Measurements from ENCODE around the gene GNAI1. TPM values are rescaled to one million over a fixed set of nuclear protein-coding genes. Genes with fewer than 3 reads are reported as not detected.

GNAI1 gene
- total RNA-seq: 1 to 10 TPM; 3.6 TPM

DNA sequence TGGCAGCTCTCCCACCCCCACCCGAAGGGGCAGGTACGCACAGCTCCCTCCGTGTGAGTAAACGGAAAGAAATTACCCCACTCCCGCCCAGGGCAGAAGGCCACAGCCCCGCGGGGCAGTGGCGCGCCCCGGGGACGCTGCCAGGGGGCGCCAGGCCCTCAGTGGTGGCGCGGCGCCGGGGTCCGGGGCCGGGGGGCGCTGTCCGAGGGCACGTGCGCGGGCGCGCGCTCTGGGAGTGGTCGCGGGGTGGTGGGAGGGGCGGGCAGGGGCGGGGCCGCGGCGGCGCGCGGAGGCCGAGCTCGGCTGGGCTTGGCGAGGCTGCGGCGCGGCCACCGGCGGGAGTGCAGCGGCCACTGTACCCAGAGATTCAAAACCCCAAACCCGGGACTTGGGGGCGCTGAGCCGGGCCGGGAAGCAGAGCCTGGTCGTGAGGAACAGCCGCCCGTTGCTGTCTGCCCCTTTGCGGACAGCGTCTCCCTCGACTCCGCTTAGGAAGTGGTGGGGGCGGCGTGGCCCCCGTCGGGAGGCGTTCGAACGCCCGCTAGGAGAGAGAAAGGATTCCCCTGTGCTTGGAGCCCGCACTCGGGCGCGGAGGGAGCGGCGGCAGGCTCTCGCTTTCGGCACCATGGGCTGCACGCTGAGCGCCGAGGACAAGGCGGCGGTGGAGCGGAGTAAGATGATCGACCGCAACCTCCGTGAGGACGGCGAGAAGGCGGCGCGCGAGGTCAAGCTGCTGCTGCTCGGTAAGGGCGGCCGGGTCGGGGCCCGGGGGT is at the start of gene GNAI1:
TSS of gene GNAI1 (plus strand) at position 296 of the 773 bp plus-strand sequence. CDS start at position 626, 330 bp downstream.
- peak within 1 kb of the TSS; percentile 12 to 83 for H3K27ac Mint-ChIP-seq

DNA sequence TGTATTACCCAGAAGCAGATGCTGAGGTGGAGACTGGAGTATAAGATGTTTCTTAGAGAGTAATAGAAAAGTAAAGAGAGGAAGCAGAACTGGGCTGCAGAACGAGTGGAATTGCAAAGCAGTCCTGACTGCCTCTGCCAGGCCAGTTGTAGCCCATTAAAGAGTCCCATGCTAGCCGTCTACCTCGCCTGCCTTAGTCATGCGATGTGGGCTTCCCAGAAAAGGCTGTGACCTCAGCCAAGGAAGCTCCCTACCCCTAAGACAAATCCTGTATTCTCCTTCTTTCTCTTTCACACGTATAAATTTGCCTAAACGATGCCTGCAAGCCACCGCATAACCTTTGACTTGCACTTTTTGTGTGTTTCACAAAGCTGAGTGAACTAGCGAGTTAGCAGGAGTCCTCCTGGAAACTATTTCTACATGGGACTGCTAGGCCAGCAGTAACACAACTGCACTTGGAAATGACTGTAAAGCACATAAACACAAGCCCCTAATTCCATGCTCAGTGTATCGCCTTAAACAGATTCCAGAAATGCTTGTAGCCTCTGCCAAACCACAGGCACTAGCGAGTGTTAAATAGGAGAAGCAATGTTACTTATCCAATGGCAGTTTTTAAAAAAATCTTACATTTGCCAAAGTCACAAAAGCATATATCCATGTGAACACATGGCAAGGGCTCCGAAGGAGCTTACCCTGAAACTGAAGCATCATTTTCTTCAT is 47.4 kb upstream of the GNAI1 start:
- H3K9me3 Mint-ChIP-seq: no peaks in the 10 kb centered on the region
- no peak overlapping the region for H3K27ac Mint-ChIP-seq
- ATAC-seq: no peak
- DNase-seq (ENCODE audit: low spot score in 2 of 2): no peak
- no peaks in the 10 kb centered on the region for H3K36me3 Mint-ChIP-seq

More for the DNA sequence above, at the start of gene GNAI1:
- DNase-seq (ENCODE audit: low spot score in 2 of 2) (peak; percentile 29 to 56), ATAC-seq (peak; percentile 40 to 60)
- Mint-ChIP-seq H3K9me3 (peaks cover 0 to 5% of the 10 kb centered on the region in 2 donors), H3K36me3 (peaks cover 10 to 27% of the 10 kb centered on the region in 2 donors)

DNA sequence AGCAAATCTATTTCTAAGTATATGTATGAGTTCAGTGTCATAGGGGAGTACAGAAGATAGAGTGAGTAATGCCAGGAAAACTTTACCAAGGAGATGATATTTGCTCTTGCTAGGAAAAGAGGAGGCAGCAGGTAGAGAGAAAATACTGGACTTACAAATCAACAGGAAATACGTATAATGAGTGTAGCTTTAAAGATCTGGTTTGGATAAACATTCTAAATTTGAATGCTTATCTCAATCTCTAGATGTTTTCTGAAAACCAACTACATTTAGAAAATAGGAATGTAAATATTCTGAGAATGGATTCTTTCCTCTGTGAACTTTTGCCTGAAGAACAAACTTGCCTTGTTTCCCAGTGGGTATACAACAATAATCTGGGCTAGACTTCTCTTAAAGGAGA is 46.9 kb upstream of the GNAI1 start:
- H3K9me3 Mint-ChIP-seq: no peaks in the 10 kb centered on the region
- H3K36me3 Mint-ChIP-seq: no peaks in the 10 kb centered on the region
- ATAC-seq (no peak), DNase-seq (ENCODE audit: low spot score in 2 of 2) (no peak)
- no peak overlapping the region for H3K27ac Mint-ChIP-seq

DNA sequence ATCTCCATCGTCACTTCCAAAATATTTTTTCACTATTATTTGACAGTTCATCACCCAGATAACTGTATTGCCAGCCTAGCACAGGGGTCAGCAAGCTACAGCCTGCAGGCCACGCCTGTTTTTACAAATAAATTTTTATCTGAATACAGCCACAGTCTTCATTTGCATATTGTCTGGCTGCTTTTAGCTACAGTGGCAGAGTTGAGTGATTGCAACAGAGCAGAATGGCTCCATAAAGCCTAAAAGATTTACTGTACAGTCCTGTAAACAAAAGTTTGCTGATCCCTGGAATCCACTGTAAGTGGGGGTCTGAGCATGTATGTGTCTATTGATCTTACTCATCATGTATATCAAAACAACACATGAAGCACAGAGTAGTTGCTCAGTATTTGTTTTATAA is 45.9 kb upstream of the GNAI1 start:
- Mint-ChIP-seq H3K9me3 (no peaks in the 10 kb centered on the region), H3K27ac (no peak overlapping the region)

DNA sequence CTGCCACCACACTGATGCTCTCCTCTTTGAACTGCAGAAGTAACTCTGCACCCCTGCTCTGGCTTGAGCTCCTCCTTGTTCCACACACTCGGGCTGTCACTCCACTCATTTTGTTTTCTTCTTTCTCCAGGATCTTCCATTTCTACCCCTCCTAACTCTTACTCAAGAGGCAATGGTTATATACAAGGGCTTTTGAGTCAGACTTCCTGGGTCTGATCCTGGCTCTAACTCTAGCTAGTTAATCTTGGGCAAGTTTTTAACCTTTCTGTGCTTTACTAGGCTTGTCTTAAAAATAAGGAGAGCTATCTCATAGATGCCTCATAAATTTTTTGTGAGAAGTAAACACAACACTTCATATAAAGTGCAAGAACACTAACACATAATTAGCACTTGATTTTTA is 45.3 kb upstream of the GNAI1 start:
- Mint-ChIP-seq H3K9me3 (no peaks in the 10 kb centered on the region), H3K27ac (no peak overlapping the region), H3K36me3 (no peaks in the 10 kb centered on the region)
- no peak for ATAC-seq
- DNase-seq (ENCODE audit: low spot score in 2 of 2): no peak

More for the DNA sequence above, 45.9 kb upstream of the GNAI1 start:
- ATAC-seq: no peak
- no peak for DNase-seq (ENCODE audit: low spot score in 2 of 2)
- H3K36me3 Mint-ChIP-seq: no peaks in the 10 kb centered on the region

DNA sequence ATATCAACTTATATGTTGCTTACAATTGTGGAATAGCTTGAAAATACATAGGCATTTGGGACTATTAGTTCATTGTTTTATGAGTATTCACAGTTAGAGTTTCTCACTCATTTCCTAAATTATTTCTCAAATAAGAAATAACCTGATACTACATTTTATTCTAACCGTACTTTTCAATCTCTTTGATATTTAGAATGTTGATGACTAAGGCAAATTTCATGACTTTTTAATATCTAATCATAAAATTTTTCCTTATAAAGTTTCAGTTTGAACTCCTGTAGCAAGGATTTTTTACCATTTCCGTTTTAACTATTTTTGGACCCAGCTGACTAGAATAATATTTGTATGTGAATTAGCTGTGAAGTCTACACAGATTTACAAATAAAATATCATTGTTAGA is 41.3 kb upstream of the GNAI1 start:
- H3K36me3 Mint-ChIP-seq: no peaks in the 10 kb centered on the region
- H3K27ac Mint-ChIP-seq: no peak overlapping the region
- ATAC-seq (no peak), DNase-seq (ENCODE audit: low spot score in 2 of 2) (no peak)
- no peaks in the 10 kb centered on the region for H3K9me3 Mint-ChIP-seq

DNA sequence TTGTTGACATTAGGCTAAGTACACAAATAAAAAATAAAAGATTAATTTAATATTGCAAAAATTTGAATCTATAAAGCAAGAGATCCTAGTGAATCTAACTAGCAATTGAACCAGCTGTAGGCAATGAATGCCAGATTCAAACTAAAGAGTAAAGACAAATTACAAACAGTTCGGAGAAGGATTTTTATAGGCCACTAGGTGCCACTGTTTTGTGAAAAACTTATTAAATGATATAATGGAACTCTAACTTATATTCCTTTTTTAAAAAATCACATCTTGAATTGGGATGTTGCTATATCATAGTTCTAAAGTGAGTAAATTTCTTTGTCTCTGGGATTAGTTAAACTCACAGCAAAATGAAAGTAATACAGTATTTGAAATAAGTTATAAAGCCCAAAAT is 39.1 kb upstream of the GNAI1 start:
- no peak for ATAC-seq
- Mint-ChIP-seq H3K36me3 (no peaks in the 10 kb centered on the region), H3K9me3 (no peaks in the 10 kb centered on the region), H3K27ac (no peak overlapping the region)
- DNase-seq (ENCODE audit: low spot score in 2 of 2): no peak

DNA sequence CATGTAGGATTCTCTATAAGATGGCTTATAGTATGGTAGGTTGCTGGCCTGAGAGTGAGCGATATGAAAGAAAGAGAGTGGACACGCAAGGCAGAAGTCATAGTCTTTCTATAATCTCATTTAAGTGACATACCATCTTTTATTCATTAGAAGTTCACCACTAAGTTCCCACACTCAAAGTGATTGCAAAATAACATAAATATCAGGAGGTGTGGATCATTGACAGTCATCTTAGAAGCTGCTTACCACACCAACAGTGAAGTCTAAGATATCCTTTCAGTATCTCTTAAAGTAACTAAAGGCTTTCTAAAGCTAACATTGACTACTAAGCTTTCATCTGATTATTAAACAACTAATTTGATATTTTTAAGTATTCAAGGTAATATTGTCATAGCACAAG is 36.9 kb upstream of the GNAI1 start:
- no peak for ATAC-seq
- Mint-ChIP-seq H3K27ac (no peak overlapping the region), H3K36me3 (no peaks in the 10 kb centered on the region)

DNA sequence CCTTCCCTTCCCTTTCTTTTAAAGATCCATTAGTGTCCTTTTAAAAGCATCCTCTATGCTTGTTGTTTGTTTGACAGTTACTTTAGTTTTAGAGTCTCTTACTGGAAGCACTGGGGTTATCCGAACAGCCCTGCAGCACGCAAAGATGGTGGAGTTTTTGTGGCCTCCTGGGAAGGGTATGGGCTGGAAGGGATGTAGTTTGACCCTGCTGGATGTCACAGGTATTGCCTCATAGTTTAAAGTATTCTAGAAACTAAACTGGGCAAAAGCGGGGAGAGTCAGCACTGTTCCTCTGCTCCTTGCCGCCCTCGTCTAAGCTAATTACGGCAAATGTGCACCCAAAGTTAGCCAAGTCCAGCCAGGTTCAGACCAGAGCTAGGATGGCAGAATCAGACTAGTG is 35.8 kb upstream of the GNAI1 start:
- Mint-ChIP-seq H3K9me3 (no peaks in the 10 kb centered on the region), H3K36me3 (no peaks in the 10 kb centered on the region), H3K27ac (no peak overlapping the region)
- no peak for DNase-seq (ENCODE audit: low spot score in 2 of 2)
- ATAC-seq: no peak

More for the DNA sequence above, 36.9 kb upstream of the GNAI1 start:
- no peaks in the 10 kb centered on the region for H3K9me3 Mint-ChIP-seq
- no peak for DNase-seq (ENCODE audit: low spot score in 2 of 2)

DNA sequence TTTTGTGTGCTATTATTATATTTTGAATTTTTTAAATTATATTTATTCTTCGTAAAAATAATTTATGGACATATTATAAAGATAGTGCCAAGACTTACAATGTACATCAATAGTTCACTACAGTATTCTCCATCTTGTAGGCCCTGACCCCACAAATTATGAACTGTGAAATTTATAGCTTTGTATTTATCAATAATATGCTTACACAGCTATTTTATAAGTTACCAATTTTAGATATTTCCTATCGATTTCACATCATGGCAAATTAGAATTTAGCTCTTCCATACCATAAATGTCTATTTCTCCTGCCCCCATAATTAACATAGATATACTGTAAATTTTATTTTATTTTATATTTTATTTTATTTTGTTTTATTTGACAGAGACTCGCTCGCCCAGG is 34.4 kb upstream of the GNAI1 start:
- Mint-ChIP-seq H3K27ac (no peak overlapping the region), H3K36me3 (no peaks in the 10 kb centered on the region), H3K9me3 (peaks cover under 1 to 5% of the 10 kb centered on the region in 2 donors)
- DNase-seq (ENCODE audit: low spot score in 2 of 2) (no peak), ATAC-seq (no peak)

DNA sequence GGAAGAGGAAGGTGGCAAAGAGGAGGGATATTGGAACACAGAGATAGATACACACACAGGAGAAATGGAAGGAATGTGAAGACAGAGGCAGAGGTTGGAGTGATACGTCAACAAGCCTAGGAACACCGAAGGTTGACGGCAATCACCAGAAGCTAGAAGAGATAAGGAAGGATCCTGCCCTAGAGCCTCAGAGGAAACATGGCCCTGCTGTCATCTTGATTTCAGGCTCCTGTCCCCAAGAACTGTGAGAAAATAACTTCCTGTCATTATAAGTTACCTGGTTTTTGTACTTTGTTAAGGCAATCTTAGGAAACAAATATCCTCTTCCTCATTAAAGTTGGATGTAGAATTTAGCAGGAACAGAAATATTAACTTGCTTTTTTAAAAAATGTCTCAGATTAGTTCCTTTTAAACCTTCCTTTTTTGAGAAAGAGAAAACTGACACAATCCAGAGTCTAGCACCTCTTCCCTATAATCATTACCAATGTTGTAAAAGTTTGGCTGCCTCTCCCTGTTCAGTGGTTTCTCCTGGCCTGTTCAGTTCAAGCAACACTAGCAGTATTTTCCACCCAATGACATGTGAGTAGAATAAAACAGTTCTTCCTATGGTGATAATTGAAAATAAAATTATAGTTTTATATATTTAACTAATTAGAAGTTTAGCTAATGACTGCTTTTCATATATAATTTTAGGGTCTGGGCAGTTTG is 28.8 kb upstream of the GNAI1 start:
- Mint-ChIP-seq H3K36me3 (no peaks in the 10 kb centered on the region), H3K27ac (no peak overlapping the region), H3K9me3 (peaks cover 3 to 9% of the 10 kb centered on the region in 2 donors)
- DNase-seq (ENCODE audit: low spot score in 2 of 2): no peak
- ATAC-seq: no peak

DNA sequence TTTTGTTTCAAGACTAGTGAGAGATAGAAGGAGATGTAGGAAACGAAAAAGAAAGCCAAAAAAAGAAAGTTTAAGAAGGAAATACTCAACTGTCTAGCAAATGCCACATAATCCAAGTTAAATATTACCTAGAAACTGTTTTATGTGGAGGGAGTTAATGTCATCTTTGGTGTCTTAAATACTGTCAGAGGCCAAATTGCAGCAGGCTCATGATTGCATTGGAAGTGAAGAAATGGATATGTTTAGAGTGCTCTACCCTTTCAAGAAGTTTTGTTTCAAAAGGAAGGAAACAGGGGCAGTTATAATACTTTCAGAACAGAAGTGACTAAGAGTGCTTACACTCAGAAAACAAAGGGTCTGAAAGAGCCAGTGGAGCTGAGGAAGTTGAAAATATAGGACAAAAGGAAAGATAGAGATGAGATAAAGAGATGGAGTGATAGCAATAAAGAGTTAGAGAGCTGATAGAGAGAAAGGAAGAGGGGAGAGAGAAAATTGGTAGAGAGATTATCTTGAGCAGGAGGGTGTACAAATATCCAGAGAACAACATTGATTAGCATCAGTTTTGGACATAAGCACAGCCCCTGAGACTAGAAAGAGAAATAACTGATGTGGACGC is 28.0 kb upstream of the GNAI1 start:
- H3K36me3 Mint-ChIP-seq: no peaks in the 10 kb centered on the region
- DNase-seq (ENCODE audit: low spot score in 2 of 2) (no peak), ATAC-seq (peak in 1 of 2 donors; percentile 34)
- H3K27ac Mint-ChIP-seq: no peak overlapping the region
- H3K9me3 Mint-ChIP-seq: peaks cover 3 to 9% of the 10 kb centered on the region in 2 donors

DNA sequence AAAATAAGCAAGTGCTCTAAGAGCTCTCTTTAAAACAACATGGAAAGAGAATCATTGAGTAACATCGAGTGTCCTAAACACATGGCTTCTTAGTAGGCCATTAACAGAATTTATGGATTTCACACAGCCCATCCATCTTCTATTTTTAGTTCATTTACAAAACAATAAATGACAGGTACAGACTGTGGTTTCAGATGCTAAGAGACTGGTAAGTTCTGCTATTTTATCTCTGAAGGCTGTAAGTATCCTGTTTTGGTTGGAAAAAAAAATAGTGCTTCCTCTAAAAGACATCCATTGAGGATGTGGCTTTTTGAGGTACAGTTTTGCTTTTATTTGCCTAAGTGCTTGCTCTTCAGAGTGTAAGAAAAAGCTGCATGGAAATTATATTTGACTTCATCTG is 27.4 kb upstream of the GNAI1 start:
- no peak for DNase-seq (ENCODE audit: low spot score in 2 of 2)
- H3K27ac Mint-ChIP-seq: no peak overlapping the region
- peaks cover 3 to 9% of the 10 kb centered on the region in 2 donors for H3K9me3 Mint-ChIP-seq
- no peak for ATAC-seq
- H3K36me3 Mint-ChIP-seq: no peaks in the 10 kb centered on the region

DNA sequence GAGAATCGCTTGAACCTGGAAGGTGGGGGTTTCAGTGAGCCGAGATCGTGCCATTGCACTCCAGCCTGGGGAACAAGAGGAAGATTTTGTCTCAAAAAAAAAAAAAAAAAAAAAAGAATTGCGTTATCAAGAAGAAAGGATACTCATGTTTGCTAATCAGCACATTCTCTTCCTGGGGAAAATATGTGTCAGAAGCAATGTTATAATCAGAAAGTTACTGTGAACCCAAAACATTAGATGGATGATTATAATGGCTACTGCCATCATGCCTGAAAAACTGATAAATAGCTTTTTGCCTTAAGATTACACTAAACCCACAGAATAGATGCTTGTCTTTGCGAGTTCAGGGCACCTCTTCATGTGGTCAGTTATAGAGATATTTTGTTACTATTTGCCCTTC is 24.3 kb upstream of the GNAI1 start:
- H3K36me3 Mint-ChIP-seq: no peaks in the 10 kb centered on the region

DNA sequence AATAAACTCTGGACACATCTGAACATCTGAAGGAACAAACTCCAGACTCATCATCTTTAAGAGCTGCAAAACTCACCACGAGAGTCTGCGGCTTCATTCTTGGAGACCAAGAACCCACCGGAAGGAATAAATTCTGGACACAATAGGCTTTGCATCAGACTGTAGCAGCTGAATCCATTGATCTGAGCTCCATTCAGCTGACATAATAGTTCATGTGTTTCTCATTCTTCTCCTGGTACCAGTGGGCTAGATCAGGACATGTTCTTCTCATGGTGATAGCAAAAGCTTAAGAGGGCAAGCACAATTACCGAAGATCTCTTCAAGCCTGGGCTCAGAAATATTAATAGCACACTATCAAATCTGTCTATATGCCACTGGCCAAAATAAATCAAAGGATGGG is 20.5 kb upstream of the GNAI1 start:
- ATAC-seq (no peak), DNase-seq (ENCODE audit: low spot score in 2 of 2) (no peak)
- Mint-ChIP-seq H3K36me3 (no peaks in the 10 kb centered on the region), H3K9me3 (no peaks in the 10 kb centered on the region), H3K27ac (no peak overlapping the region)

More for the DNA sequence above, 24.3 kb upstream of the GNAI1 start:
- ATAC-seq (no peak), DNase-seq (ENCODE audit: low spot score in 2 of 2) (no peak)
- H3K27ac Mint-ChIP-seq: no peak overlapping the region
- peaks cover 2 to 4% of the 10 kb centered on the region in 2 donors for H3K9me3 Mint-ChIP-seq

DNA sequence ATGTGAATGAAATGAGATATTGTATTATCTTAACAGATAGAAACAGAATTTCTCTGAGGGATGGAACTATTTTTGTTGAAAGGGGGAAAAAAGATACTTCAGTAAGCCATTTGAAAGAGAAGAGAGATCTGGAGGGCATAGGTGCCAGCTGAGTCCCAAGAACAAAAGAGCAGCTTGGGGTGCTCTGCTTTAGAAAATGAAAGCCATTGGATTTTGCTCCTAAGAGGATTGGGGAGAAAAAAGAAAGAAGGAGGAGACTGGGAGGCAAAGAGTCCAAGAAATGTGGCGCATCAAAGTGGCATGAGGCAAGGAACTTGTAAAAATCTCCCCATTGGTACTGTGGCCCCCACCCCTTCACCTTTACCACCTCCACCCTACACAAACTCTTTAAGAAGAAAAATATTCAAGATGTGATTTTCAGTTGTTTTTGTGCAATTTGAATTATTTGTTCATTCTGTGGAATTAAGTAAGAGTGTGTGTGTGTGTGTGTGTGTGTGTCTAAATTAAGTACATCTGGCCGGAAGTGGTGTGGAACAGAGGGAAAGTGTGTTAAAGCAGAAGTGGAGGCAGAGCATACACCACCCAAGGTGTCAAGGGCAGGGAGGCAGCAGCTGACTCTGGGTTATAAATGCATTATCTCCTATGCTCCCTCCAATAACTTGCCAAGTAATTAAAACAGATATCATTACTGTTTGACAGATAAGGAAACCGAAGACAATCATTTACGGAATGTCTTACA is 9.9 kb upstream of the GNAI1 start:
- Mint-ChIP-seq H3K27ac (no peak overlapping the region), H3K9me3 (peaks cover 0 to 8% of the 10 kb centered on the region in 2 donors), H3K36me3 (no peaks in the 10 kb centered on the region)
- DNase-seq (ENCODE audit: low spot score in 2 of 2) (no peak), ATAC-seq (no peak)

Measured in activated naive CD4-positive, alpha-beta T cell treated with anti-CD3 and anti-CD28 coated beads, Interleukin-2, amount 50 U/mL, for 72 hours (primary cell).